HepG2 (cell line): ENCODE data around the gene C2CD4A. TPM values are rescaled to one million over a fixed set of nuclear protein-coding genes. Genes with fewer than 3 reads are reported as not detected.
A peak's percentile ranks its signal among the peaks of the same experiment; 100 is the strongest.

Experiments used
- ATAC-seq: fragments of 200-7000 bp; cut with Tn5 transposase; 3 replicates; pipeline ENCODE4 v1.9.1; 2020; ENCODE audit warnings: mild to moderate bottlenecking, moderate library complexity
- BruUV-seq: library from RNA; stranded (reverse); fragments of 400-500 nt; replicated peaks from 2 replicates; lab custom pipeline; 2021; lab: Mats Ljungman, UMichigan
- CTCF ChIA-PET: fragments of 300-600 bp; formaldehyde crosslinking; extraction: SDS; loops from one replicate; lab custom pipeline; 2021; ENCODE audit warnings: low total read pairs, inconsistent platforms, low intra/inter-chr PET ratio; lab: Yijun Ruan, JAX
- POLR2A ChIA-PET: fragments of 350-600 bp; sonication (Branson Sonifier 250); formaldehyde crosslinking; loops from one replicate; lab custom pipeline; 2020; ENCODE audit warnings: antibody characterized with exemption, inconsistent platforms; lab: Yijun Ruan, JAX
- DNase-seq: peaks from one replicate; pipeline ENCODE4 v3.0.0-alpha.2; 2015; ENCODE audit warnings: low spot score
- FAIRE-seq: peaks from 3 replicates; lab custom pipeline; 2011; peaks lifted over from hg19 to GRCh38; lab: Jason Lieb, UNC
- H2AFZ ChIP-seq: one replicate; pipeline ENCODE4 v1.6.1; 2011; ENCODE audit warnings: low read length, inconsistent platforms
- H3K27ac ChIP-seq: fragments of 300-600 bp; 3 replicates; pipeline ENCODE4 v1.8.0; 2011; ENCODE audit warnings: mixed run types, mild to moderate bottlenecking, mixed read lengths, low read length, inconsistent platforms; ENCODE audit not compliant: insufficient read depth; ENCODE audit errors: extremely low read length
- H3K27me3 ChIP-seq, 2 experiments: fragments of 200-600 bp in 1 of 2; 2 replicates in 1 of 2; 3 replicates in 1 of 2; pipeline versions ENCODE4 v1.6.0 to v1.8.0; 2011; ENCODE audit warnings: low read length in 2 of 2, mild to moderate bottlenecking in 2 of 2, moderate library complexity in 2 of 2, inconsistent platforms in 1 of 2; ENCODE audit not compliant: insufficient read depth in 2 of 2, control insufficient read depth in 1 of 2
- H3K36me3 ChIP-seq, 2 experiments: fragments of 200-600 bp in 1 of 2; replicated peaks in 1 of 2; 2 replicates in 1 of 2; 3 replicates in 1 of 2; pipeline versions ENCODE4 v1.5.1 to v1.8.0; 2011; ENCODE audit warnings: low read length in 2 of 2, inconsistent platforms in 1 of 2; ENCODE audit not compliant: insufficient read depth in 2 of 2, control insufficient read depth in 1 of 2
- H3K4me1 ChIP-seq: 2 replicates; pipeline ENCODE4 v1.5.1; 2012; ENCODE audit warnings: low read length, inconsistent platforms; ENCODE audit not compliant: insufficient read depth
- H3K4me2 ChIP-seq: 2 replicates; pipeline ENCODE4 v1.6.0; 2011; ENCODE audit warnings: low read depth, low read length, inconsistent platforms
- H3K4me3 ChIP-seq, 3 experiments: fragments of 200-600 bp in 1 of 3; sonication (generic), shearing (Covaris generic) in 1 of 3; replicated peaks in 1 of 3; 2 replicates each; pipeline ENCODE4 v1.5.1; 2011 to 2016; ENCODE audit warnings: low read length in 3 of 3, inconsistent platforms in 2 of 3, low read depth in 2 of 3, mild to moderate bottlenecking in 2 of 3, control low read depth in 1 of 3, mixed read lengths in 1 of 3; ENCODE audit not compliant: insufficient read depth in 1 of 3
- H3K79me2 ChIP-seq: one replicate; pipeline ENCODE4 v1.6.1; 2011; ENCODE audit warnings: low read length, inconsistent platforms; ENCODE audit not compliant: insufficient read depth
- H3K9ac ChIP-seq: 2 replicates; pipeline ENCODE4 v1.6.0; 2011; ENCODE audit warnings: mild to moderate bottlenecking, low read depth, low read length, inconsistent platforms; ENCODE audit not compliant: insufficient read depth
- H3K9me3 ChIP-seq: 2 replicates; pipeline ENCODE4 v1.5.1; 2012; ENCODE audit warnings: mild to moderate bottlenecking, low read length
- H4K20me1 ChIP-seq: 2 replicates; pipeline ENCODE4 v1.6.0; 2011; ENCODE audit warnings: inconsistent platforms, mild to moderate bottlenecking, low read length, moderate library complexity; ENCODE audit not compliant: insufficient read depth
- EP300 ChIP-seq, 3 experiments: sonication (generic) in 1 of 3; formaldehyde crosslinking in 1 of 3; IDR thresholded peaks; 2 replicates each; pipeline versions ENCODE4 v1.5.1 to v1.6.1; 2011 to 2020; ENCODE audit warnings: low read depth in 2 of 3, low read length in 2 of 3, borderline replicate concordance in 1 of 3, improper control_type of control experiment in 1 of 3, mild to moderate bottlenecking in 1 of 3, missing genetic modification reagents in 1 of 3, moderate library complexity in 1 of 3
- HNRNPH1 ChIP-seq: fragments of 200-400 bp; formaldehyde crosslinking; optimal IDR thresholded peaks from 2 replicates; pipeline ENCODE3; 2017; ENCODE audit warnings: mild to moderate bottlenecking, low read depth, low read length
- NR2F2 ChIP-seq: IDR thresholded peaks from 2 replicates; pipeline ENCODE4 v1.6.1; 2012; ENCODE audit warnings: low read depth, inconsistent platforms, borderline replicate concordance
- POLR2G ChIP-seq: fragments of 200-400 bp; formaldehyde crosslinking; IDR thresholded peaks from 2 replicates; pipeline ENCODE4 v1.6.1; 2018; ENCODE audit warnings: mild to moderate bottlenecking, low read depth, low read length, moderate library complexity
- ZNF713 ChIP-seq: sonication (generic); formaldehyde crosslinking; IDR thresholded peaks from 2 replicates; pipeline ENCODE4 v1.4.0; 2020; ENCODE audit warnings: mild to moderate bottlenecking, missing genetic modification reagents
- WGBS: methylation state at CpG from one replicate; pipeline ENCODE4 v1.1.6; 2017; ENCODE audit warnings: low lambda C conversion rate; 5-methylcytosine and 5-hydroxymethylcytosine counted together
- in situ Hi-C: cut with HindIII; loops from 2 replicates; pipeline ENCODE4 v1.10.0; 2017; ENCODE audit warnings: low pct_unique_long_range_greater_than_20kb; ENCODE audit not compliant: extremely low pct_ligation_motif_present
- intact Hi-C: fragments of 100-400 bp; cut with micrococcal nuclease; formaldehyde crosslinking; loops from one replicate; pipeline ENCODE4 v1.10.0; 2022; ENCODE audit not compliant: unreplicated experiment
- polyA plus RNA-seq, 8 experiments: library from polyadenylated mRNA; depleted of rRNA in 3 of 8; stranded (reverse) in 7 of 8; unstranded in 1 of 8; fragments of >200 nt; fragmentation: Illumina TruSeq in 4 of 8; extraction: Trizol in 4 of 8; gene quantifications; 2 replicates each; pipeline versions ENCODE4 v1.2.1 to v1.2.3, GENCODE V29; 2011 to 2016; ENCODE audit warnings: low read depth in 4 of 8, missing spikeins in 1 of 8, mixed read lengths in 1 of 8; ENCODE audit not compliant: insufficient read depth in 1 of 8
- total RNA-seq, 5 experiments: library from RNA; depleted of rRNA; stranded (reverse); fragments of >200 nt; fragmentation: Illumina TruSeq; extraction: Trizol; gene quantifications; 2 replicates each; pipeline ENCODE4 v1.2.3, GENCODE V29; 2016; ENCODE audit warnings: low read depth in 1 of 5

The C2CD4A gene
- total and polyA plus RNA-seq, 2 of the 13 experiments (the other 11 are each of a cell fraction or from before 2014, with no cell fraction given) = 0.20 TPM; not detected in 1

DNA sequence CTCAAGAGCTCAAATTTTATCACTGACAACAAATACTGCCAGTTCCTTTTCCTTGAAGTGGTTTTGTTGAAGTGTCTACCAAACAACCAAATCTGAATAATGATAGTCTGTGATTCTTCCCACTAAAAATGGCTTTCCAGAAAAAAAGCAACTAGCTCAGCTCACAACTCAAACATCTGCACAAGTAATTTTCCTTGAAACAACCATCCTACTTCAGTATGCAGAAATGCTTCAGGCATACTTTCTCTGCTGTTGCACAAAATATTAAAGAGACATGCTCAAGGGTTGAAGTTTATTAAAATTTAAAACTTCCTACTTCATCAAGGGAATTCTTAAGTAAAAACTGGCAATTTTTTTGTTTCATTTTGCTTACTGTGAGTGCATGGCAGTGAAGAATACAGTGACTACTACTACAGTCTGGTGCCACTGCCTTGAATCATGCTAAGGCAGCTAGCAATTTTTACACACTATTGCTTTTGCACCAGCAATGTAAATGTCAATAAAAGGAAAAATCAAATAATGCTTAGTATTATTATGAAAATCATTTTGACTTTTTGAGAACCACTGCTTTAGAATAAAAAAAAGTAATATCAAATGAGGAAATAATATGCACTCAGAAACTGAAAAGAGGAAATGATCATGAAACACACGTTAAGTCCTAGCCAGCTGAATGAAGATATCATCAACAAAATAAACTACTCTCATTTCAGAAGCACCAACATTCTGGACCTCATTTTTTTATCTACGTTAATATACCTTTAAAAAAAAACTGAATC is 40.1 kb upstream of the C2CD4A start:
- WGBS = 94% methylated on average over 2 of the region's 2 CpGs
- TF ChIP-seq NR2F2 = no peak
- no peak for TF ChIP-seq POLR2G
- TF ChIP-seq HNRNPH1 = no peak
- no peak for TF ChIP-seq ZNF713 (CRISPR knock-in tag)

DNA sequence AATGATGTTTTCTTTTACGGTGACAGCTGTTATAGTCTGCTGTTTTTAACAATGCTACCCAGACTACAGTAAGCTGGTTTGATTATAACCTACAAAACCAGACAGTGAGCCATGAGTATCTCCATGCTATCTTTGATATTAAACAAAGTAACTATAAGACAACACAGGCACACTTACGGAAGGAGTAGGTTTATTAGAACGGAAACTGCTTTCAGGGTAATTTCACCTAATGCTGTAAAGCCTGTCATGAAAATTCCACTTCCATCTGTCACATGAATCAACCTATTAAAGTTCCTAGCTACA is 39.6 kb upstream of the C2CD4A start:
- no peak for ATAC-seq
- intact Hi-C loops (no loop called here), in situ Hi-C loops (no loop called here)
- no TSS peak for BruUV-seq
- TF ChIP-seq EP300 (IDR thresholded peaks at IDR 0.05; ENCODE audit: low read depth in 2 of 2, low read length in 2 of 2) (no peak), EP300 (CRISPR knock-in tag; IDR thresholded peaks at IDR 0.05; ENCODE audit: borderline replicate concordance) (no peak)
- DNase-seq = no peak
- no peak overlapping the region for H3K4me3 ChIP-seq
- ChIA-PET POLR2A (no interaction called here), CTCF (no interaction called here)
- WGBS = 99% methylated on average over 3 of the region's 3 CpGs
- H3K4me2 ChIP-seq = no peak overlapping the region
- H2AFZ ChIP-seq = no peak overlapping the region
- H3K4me1 ChIP-seq = no peaks in the 10 kb centered on the region
- no peaks in the 10 kb centered on the region for H4K20me1 ChIP-seq
- no peaks in the 10 kb centered on the region for H3K79me2 ChIP-seq
- no peak overlapping the region for H3K9ac ChIP-seq
- H3K27ac ChIP-seq = no peak overlapping the region
- FAIRE-seq = no peak
- 0 out of 5 replicates have a peak, but pooled peaks cover 0 to 10% of the 10 kb centered on the region in 2 experiments for H3K36me3 ChIP-seq
- H3K27me3 ChIP-seq = no peaks in the 10 kb centered on the region
- H3K9me3 ChIP-seq = no peaks in the 10 kb centered on the region

More for the DNA sequence above, 40.1 kb upstream of the C2CD4A start:
- H3K9ac ChIP-seq = no peak overlapping the region
- no peak overlapping the region for H3K4me2 ChIP-seq
- H3K4me1 ChIP-seq = no peaks in the 10 kb centered on the region
- no peak for DNase-seq
- no peaks in the 10 kb centered on the region for H3K79me2 ChIP-seq
- ChIA-PET POLR2A (no interaction called here), CTCF (no interaction called here)
- in situ Hi-C loops = no loop called here
- no peak overlapping the region for H3K27ac ChIP-seq
- intact Hi-C loops = no loop called here
- H2AFZ ChIP-seq = no peak overlapping the region
- H3K9me3 ChIP-seq = no peaks in the 10 kb centered on the region
- no peaks in the 10 kb centered on the region for H3K27me3 ChIP-seq
- BruUV-seq = no TSS peak
- no peak overlapping the region for H3K4me3 ChIP-seq
- no peaks in the 10 kb centered on the region for H4K20me1 ChIP-seq
- H3K36me3 ChIP-seq = 0 out of 5 replicates have a peak, but pooled peaks cover 0 to 10% of the 10 kb centered on the region in 2 experiments
- no peak for ATAC-seq
- peak; percentile 21 for FAIRE-seq
